Stimulated activated CD4-positive, alpha-beta T cell treated with anti-CD3 and anti-CD28 coated beads, Interleukin-15, amount 100 ng/mL, for 24 hours (primary cell): ENCODE measurements around the gene VIP.

Experiments used
- DNase-seq: peaks from one replicate; pipeline ENCODE4 v3.0.0-alpha.2; 2020

The VIP gene

DNA sequence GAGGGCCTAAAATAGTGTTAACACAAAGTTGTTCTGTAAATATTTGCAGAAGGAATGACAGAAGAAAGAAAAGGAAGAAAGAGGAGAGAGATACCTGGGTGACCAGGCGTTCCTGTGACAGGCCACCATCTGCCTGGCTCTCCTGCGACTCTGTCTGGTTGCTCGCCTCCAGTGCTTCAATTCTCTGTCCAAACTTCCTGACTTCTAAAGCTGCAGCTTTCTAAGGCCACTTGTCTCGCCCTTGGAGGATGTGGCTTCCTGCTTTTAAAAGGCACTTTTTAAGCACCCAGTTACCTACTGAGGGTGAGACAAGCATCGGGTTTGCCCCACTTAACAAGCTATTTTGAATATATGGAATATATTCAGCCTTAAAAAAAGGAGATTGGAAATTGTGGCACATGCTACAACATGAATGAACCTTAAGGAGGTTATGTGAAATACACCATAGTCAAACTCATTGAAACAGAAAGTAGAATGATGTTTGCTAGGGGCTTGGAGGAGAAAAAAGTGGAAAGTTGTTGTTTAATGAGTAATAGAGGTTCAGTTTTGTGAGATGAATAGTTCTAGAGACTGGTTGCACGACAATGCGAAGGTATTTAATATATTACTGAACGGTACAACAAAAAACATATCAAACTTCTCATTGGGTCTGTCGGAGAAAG lies 32.8 kb downstream of the VIP start:
- no peak for DNase-seq

GRCh38 chr6:152794696-152795095 lies 44.1 kb downstream of the VIP start:
- DNase-seq = no peak

DNA sequence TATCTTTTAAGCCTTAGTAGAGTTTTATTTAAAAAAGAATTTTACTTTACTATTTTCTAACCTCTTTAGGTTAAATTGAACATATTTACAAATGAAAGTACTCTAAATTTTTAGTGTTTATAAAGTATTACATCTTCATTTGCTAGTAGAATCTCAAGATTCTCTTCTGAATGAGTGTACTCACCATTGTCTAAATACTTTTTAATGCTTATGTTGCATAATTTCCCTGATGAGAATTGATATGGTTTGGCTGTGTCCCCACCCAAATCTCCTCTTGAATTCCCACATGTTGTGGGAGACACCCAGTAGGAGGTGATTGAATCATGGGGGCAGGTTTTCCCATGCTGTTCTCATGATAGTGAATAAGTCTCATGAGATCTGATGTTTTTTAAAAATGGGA lies 53.6 kb downstream of the VIP start:
- no peak for DNase-seq
